HPDE6-E6E7 (cell line): Measurements from ENCODE around the gene SLIT2.

Source experiments
- DNase-seq: peaks from one replicate; pipeline ENCODE4 v3.0.0; 2011; ENCODE audit warnings: missing footprints; ENCODE audit errors: extremely low spot score

The SLIT2 gene, protein sequence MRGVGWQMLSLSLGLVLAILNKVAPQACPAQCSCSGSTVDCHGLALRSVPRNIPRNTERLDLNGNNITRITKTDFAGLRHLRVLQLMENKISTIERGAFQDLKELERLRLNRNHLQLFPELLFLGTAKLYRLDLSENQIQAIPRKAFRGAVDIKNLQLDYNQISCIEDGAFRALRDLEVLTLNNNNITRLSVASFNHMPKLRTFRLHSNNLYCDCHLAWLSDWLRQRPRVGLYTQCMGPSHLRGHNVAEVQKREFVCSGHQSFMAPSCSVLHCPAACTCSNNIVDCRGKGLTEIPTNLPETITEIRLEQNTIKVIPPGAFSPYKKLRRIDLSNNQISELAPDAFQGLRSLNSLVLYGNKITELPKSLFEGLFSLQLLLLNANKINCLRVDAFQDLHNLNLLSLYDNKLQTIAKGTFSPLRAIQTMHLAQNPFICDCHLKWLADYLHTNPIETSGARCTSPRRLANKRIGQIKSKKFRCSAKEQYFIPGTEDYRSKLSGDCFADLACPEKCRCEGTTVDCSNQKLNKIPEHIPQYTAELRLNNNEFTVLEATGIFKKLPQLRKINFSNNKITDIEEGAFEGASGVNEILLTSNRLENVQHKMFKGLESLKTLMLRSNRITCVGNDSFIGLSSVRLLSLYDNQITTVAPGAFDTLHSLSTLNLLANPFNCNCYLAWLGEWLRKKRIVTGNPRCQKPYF (N-terminal part only)

DNA sequence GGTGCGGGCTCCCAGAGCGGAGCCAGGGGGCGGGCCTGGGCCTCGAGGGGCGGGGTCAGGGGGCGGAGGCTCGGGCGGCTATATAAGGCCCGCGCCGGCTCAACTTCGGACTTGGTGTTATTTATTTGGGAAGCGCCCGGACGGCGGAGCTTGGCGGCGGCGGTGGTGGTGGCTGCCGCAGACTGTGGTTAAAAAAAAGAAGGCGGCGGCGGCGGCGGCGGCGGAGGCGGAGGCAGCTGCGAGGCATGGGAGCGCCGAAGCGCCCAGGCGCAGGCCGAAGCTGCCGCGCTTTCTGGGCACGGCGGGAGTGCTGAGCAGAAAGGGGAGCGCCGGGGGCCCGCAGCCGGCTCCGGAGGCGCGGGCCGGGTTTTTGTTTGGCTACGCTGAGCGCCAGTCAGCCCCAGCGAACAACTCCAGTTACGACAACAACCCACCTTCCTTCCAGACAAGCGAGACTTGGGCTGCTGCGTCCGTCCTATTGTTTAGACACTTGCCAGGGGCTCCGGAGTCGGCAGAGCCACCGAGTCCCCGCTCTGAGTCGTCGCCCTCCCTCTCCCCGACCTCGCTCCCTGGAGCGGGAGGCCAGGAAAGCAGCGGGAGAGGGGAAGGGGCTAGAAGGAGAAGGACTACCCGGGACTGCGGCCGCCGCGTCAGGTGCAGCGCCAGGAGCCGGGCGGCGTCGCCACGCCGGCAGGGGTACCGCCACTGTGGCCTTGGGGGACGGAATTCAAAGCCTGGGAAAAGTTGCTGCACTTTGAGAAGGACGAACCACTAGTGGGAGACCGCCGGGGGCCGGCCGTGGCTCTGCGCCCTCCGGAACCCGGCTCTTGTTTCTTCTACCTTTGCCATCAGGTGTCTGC is at the start of gene SLIT2:
Gene SLIT2 (plus strand): TSS at position 110 of the 860 bp plus-strand sequence. CDS start 1,911 bp downstream, outside the sequence.
- DNase-seq = peak; percentile 70

DNA sequence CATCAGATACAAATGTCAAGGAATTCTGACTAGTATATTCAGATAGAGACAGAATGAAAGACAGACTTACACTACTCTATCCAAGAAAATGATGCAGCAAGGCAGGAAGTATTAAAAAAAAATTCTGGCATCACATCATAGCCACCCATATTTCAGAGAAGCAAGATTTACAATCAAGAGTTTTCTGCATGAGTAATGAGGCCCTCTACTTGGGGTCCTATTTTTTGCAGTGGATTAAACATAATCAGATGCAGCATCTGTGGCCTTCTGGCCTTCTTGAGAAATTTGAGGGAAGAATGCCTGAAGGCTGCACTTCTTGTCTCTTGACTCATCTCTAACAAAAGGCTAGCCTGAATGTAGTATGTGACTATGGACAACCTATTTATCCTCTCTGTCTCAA is 48.2 kb upstream of the SLIT2 start:
- no peak for DNase-seq

DNA sequence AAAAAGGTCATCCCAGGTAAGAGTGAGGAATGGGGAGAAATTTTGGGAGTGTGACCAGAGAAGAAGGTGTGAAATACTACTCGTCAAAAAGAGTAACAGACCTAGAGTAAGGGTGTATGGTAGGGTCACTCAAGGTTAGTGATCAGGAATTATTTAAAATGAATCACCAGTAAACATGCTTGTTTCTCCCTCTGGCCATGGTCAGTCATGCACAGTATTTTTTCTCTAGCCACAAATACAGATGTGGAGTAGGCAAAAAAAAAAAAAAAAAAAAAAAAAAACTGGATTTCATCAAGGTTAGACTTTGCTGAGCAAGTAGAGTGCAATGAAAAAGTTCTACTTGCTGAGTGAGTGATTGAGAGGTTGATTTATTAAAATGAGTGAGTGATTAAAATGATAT is 34.2 kb upstream of the SLIT2 start:
- DNase-seq = no peak

DNA sequence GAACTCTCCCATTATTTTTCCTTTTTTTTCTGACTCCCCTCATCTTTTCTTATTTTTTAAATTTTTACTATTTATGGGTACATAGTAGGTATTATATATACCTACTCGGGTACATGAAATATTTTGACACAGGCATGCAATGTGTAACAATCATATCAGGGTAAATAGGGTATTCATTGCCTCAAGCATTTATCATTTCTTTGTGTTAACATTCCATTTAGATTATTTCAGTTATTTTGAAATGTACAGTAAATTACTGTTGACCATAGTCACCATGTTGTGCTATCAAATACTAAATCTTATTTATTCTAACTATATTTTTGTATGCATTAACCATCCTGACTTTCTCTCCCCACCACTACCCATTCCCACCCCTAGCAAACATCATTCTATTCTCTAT is 33.8 kb upstream of the SLIT2 start:
- no peak for DNase-seq

DNA sequence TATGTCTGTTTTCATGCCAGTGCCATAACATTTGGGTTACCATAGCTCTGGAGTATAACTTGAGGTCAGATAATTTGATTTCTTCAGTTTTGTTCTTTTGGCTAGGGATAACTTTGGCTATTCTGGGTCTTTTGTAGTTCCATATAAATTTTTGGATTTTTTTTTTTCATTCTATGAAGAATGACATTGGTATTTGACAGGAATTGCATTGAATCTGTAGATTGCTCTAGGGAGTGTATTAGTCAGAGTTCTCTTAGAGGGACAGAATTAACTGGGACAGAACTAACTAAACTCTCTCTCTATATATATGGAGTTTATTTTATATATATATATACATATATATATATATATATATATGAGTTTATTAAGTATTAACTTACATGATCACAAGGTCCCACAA is 32.2 kb upstream of the SLIT2 start:
- no peak for DNase-seq

DNA sequence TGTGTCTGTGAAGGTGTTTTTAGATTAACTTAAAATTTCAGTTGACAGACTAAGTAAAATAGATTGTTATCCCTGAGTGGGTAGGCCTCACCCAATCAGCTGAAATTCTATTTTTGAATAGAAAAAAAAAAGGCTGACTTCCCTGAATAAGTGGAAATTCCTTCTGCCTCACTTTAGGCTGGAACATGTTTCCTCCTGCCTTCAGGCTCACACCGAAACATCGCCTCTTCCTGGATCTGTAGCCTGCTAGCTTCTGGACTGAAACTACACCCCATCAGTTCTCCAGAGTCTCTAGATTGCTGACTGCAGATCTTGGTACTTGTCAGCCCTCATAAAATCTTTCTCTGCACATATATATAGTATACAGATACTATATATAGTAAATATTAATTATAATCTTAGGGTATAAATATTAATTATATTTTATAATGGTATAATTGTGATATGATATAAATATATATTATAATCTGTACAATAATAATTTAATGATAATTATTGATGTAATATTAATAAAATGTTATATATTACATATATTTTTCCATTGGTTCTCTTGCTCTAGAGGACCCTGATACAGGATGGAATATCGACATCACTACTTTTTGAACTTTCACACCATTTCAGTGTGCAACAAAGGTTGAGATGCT is 13.7 kb upstream of the SLIT2 start:
- DNase-seq = no peak

DNA sequence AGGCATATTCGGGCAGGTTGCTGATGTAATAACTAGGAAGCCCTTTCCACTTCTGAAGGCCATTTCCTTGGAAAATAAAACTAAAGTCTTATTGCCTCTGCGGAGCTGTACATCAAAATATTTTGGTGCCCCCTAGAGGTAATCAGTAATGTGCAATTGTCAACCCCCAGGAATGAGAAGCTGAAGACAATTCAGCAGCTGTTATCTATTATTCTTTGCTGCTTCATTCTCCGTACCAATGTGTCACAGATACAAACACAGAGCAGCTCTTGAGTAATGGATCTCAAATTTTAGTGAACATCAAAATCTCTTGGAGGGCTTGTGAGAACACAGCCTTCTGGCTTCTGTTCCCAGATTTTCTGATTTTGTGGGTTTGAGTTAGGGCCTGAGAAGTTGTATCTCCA is 3.5 kb upstream of the SLIT2 start:
- peak; percentile 15 for DNase-seq

DNA sequence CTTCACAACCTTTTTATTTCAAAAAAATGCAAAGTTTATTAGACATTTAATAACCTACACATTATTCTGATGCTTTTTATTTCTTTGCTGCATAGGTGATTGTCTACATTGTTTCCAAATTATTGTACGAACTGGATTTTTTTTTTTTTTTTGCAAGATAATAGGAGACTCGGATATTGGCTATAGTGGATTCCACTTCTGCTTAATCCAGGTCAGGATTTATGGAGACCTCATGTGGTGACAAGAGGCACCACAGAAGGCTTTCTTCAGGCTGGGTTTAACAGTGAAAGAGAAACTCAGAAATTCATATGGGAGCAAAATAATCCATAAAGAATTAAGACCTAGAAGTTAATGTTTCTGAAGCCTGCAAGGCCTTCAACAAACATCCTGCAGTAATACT is 2.4 kb upstream of the SLIT2 start:
- DNase-seq = peak; percentile 21

DNA sequence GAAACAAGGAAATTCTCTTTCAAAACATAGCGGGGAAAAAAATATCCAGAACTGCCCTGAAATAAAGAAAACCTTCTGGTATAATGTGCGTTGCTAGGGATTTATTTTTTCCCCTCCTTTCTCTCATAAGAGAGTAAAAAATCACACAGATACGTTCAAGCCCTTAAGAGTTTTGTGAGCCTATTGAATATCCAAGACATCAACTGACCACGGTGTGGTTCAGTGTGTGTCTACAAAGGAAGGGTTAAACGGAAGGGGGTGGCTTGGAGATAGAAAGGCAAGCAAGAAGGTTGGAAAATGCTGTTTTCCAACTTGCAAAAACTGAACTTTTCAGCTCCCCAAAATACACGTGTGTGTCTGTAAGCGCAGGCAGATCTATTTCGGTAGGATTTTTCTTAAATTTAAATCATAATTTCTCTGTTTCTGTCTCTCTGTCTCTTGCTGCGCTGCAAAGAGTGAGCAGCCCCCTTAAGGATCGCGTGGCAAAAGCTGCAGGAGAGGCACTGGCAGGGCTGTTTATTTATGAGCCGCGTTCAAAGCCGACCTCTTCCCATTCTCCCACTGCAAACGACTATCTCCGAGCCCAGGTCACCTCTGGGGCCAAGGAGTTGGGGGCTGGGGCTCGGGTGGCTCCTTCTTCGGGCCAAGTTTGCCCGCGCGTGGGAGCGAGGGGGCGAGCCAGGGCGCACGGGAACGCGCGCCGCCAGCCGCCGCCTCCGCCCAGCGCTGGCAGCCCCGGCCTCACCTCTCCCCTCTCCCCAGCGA is 492 bp upstream of the SLIT2 start:
- no peak for DNase-seq

DNA sequence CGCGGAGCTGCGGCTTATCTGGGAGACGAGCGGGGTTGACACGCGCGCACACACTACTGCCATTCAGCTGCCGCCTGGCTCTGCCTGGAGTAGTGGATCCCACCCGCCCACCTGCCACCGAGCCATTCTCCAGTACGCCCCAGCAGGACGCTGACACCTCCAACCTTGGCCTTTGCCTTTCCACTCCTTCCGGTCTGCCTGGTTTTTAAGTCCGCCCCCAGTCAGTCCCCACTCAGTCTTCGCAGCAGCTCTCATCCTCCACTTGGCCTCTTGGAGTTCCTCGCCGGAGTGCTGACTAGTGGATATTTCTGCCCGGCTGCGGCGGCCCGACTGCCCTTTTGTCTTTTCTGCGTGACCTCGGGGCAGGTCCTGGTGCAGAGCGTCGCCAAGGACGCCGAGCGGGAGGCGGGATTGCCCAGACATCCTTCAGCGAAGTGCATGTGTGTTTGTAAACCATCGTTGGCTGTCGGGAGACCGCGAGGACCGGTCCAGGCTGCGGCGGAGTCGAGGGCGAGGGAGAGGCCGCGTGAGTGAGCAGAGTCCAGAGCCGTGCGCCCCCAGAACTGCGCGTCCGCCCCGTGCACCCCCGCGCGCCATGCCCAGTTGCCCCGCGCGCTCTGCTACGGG is 1.1 kb downstream of the SLIT2 start:
- no peak for DNase-seq

DNA sequence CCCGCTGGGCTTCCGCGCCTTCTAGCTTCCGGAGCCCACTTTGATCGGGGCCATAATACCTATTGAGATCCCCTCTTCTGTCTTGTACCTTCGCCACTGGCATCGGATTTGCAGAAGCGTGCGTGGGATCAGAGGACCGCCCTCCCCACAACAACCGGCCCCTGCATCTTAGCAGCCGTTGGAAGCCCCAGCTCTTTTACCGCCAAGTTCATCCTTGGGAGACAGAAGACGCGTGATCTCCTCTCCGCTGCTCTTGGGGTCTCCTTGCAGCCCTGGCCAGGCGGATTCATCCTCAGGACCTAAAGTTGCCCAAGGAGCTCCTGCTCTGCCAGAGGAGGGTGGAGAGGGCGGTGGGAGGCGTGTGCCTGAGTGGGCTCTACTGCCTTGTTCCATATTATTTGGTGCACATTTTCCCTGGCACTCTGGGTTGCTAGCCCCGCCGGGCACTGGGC is 1.6 kb downstream of the SLIT2 start:
- DNase-seq = no peak

DNA sequence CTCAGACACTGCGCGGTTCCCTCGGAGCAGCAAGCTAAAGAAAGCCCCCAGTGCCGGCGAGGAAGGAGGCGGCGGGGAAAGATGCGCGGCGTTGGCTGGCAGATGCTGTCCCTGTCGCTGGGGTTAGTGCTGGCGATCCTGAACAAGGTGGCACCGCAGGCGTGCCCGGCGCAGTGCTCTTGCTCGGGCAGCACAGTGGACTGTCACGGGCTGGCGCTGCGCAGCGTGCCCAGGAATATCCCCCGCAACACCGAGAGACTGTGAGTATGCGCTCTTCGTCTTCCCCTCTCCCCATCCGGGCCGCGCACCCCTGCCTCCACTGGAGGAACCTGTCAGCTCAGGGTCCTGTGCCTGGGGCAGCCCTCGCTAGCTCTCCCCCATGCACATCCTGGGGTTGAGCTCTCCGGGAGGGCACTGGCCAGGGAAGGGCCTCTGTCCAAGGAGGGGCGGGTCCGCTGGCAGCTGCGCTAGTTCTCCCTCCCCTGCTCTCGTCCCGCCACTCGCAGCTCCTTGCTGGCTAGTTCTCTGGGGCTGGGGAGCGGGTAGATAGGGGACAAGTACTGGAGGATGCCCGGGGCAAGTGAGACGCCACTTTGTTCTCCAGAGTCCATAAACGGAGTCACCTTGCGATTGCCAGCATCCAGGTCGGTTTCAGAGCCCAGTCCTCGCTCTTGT is 2.2 kb downstream of the SLIT2 start:
- peak; percentile 7 for DNase-seq

DNA sequence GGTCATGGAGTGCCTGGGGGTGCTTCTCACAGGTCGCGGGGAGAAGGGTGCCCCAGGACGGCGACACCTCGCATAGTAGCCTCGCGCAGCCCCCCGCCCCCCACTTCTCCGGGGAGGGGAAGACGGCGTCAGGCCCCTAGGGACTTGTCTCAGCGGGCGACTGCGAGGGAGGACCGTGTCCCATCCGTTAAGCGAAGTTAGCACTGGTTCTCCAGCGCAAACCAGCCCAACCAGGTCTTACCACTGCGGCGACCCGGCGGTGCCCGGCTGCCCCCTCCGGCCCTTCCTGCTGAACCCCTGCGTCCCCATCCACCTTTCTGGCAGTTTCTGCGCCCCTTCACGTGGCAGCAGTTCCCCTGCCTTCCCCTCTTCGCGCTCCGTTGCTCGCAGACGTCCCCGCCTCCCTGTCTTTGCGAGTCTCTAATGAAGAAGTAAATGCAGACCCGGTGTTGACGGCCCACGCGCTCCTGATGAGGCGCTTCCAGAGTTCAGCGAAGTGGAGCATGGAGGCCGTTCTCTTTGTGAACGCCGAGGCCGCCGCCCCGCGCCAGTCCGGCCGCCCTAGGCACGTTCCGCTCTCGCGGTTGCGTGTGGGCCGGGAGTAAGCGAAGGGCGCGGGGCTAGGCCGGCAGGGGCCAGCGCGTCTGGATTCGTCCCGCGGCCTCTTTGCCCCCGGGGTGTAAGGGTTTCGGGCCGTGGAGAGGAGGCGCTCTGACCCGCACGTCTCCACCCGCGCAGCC is 3.0 kb downstream of the SLIT2 start:
- DNase-seq = peak; percentile 11

DNA sequence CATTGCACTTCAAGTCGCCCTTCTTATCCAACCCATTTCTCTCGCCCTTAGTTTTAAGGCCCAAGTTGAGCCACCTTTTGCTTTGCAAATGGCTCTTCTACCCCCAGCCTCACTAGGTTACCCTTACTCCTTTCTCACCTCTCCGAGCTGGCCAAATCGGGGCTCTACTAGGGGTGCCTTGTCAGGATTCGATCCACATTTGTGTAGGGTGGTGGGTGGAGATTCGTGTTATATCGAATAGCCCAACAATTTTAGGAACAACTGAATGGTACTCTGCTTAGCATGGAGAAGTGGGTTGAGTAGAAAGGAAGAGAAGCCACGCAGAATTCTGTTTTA is 3.5 kb downstream of the SLIT2 start:
- DNase-seq = no peak

DNA sequence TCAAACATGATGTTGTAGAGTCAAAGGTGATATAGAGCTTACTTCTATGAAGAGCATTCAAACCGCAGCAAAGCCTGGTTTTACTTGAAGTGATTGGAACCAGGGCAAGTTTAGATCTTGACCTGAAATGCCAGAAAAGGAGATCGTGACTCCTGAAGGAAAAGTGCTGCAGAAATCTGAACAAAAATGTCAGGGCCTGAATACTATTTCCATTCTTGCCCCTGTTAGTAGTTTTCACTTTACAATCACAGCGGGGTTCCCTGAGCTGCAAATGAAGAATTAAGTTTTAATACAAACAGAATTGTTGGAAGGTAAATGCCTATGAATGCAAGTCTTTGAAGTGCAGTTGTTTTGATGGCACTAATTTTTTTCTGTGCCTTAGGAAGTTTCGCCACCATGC is 4.1 kb downstream of the SLIT2 start:
- DNase-seq = no peak

DNA sequence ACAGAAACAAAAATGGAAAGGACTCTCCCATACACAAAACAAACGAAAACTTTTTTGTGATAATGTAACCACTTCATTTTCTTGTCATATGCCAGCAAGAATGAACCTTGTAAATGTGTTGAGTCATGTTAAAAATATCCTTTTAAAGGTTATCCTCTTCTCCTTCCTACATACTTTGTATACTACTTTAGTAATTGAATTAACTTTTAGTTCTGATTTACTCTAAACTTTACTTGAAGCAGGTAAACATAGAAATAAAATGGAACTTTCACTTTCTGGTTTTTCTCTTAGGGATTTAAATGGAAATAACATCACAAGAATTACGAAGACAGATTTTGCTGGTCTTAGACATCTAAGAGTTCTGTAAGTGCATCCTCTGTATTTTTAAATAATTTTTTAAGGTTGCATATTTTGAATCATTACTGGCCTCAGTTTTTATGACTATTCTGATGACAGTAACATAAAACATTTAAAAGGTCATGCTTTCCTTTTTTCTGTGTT is 4.7 kb downstream of the SLIT2 start:
- no peak for DNase-seq

DNA sequence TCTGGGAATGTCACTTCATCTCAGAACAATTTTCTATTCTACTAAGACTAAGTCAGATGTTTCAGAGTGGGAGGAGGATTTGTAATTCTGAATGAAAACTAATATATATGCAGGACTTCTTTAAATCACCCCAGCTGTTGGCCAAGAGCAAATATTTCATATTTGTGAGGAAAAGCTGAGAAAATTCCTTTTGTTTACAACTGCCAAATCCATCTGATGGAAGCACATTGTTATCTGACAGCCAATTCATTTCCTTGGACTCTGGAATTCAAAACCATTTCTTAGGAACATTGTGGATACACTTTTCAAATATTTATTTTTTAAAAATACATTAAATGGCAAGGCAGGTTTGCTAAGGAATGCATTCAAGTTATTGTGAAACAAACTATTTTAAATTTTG is 8.0 kb downstream of the SLIT2 start:
- DNase-seq = no peak

DNA sequence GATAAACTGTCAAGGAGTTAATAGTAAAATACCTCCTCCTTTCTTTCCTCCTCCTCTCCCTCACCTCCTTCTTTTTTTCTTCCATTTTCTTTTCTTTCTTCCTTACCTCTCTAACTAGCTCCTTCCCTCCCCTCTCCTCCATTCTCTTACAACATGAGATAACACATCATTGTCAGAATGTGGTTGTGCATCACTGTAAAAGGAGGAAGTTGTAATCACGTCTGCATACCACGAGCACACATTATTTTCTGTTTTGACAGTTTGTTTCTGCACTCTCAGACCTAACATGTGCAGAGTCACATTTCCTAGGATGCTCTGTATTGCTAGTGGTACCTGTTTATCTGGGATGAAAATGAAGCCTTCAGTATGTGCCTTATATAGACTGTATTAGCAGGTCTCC is 9.1 kb downstream of the SLIT2 start:
- no peak for DNase-seq

DNA sequence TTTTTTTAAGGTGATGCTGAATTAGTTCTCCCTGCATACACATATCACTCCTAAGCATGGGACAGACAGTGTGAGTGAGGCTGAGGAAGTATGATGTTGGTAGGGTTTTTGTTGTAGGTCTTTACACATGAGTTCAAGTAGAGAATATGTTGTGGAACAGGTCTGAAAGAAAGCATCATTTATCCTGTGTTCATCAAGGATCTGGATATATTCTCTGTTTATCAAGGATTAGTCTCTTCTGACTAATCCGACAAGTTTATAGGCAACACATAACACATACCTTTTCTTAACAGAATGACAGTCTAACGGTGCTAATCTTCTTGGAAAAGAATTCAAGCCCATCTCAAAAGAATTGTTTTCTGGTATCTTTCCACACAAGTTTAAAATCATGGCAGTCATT is 10.5 kb downstream of the SLIT2 start:
- no peak for DNase-seq
